Mesenchymal stem cell (in vitro differentiated cells and primary cell): ENCODE measurements around the gene IL27RA.
"Not testable (repeated sequence)": the region's sequence is repeated elsewhere in the genome, so short reads cannot be mapped to it uniquely, and the experiment has no call there.

Experiments used
- DNase-seq: peaks from one replicate; pipeline ENCODE4 v3.0.0-alpha.2; 2013
- H2AFZ ChIP-seq: one replicate; pipeline ENCODE4 v1.6.1; 2013; ENCODE audit warnings: low read depth, mild to moderate bottlenecking, control low read depth, inconsistent platforms, low read length, moderate library complexity
- H2AK5ac ChIP-seq: 2 replicates; pipeline ENCODE4 v1.6.1; 2013; ENCODE audit warnings: low read length, moderate library complexity, mild to moderate bottlenecking, inconsistent platforms; ENCODE audit not compliant: severe bottlenecking
- H2BK120ac ChIP-seq: one replicate; pipeline ENCODE4 v1.6.1; 2013; ENCODE audit warnings: low read depth, mild to moderate bottlenecking, inconsistent platforms, low read length, moderate library complexity
- H2BK12ac ChIP-seq, 2 experiments: one replicate each; pipeline ENCODE4 v1.6.1; 2013; ENCODE audit warnings: inconsistent platforms in 2 of 2, low read length in 2 of 2, mild to moderate bottlenecking in 2 of 2, moderate library complexity in 2 of 2, control low read depth in 1 of 2
- H2BK15ac ChIP-seq: one replicate; pipeline ENCODE4 v1.6.1; 2013; ENCODE audit warnings: mild to moderate bottlenecking, low read depth, inconsistent platforms; ENCODE audit not compliant: poor library complexity, severe bottlenecking
- H2BK5ac ChIP-seq: 2 replicates; pipeline ENCODE4 v1.6.1; 2013; ENCODE audit warnings: low read depth, mild to moderate bottlenecking, low read length, control low read depth, inconsistent platforms; ENCODE audit not compliant: poor library complexity, severe bottlenecking
- H3K14ac ChIP-seq, 2 experiments: one replicate each; pipeline ENCODE4 v1.6.1; 2013; ENCODE audit warnings: inconsistent platforms in 2 of 2, low read length in 2 of 2, control low read depth in 1 of 2, mild to moderate bottlenecking in 1 of 2, moderate library complexity in 1 of 2
- H3K18ac ChIP-seq, 2 experiments: one replicate each; pipeline ENCODE4 v1.6.1; 2013; ENCODE audit warnings: inconsistent platforms in 2 of 2, low read length in 2 of 2, control low read depth in 1 of 2, low read depth in 1 of 2, mild to moderate bottlenecking in 1 of 2
- H3K23ac ChIP-seq, 2 experiments: one replicate each; pipeline ENCODE4 v1.6.1; 2013; ENCODE audit warnings: inconsistent platforms in 2 of 2, low read length in 2 of 2, mild to moderate bottlenecking in 2 of 2, moderate library complexity in 2 of 2, control low read depth in 1 of 2
- H3K27ac ChIP-seq: 2 replicates; pipeline ENCODE4 v1.5.1; 2013; ENCODE audit warnings: mild to moderate bottlenecking, moderate library complexity, low read length, control low read depth, inconsistent platforms; ENCODE audit not compliant: poor library complexity, severe bottlenecking
- H3K27me3 ChIP-seq, 2 experiments: 2 replicates each; pipeline versions ENCODE4 v1.6.1 to v1.7.0; 2013; ENCODE audit warnings: low read length in 2 of 2, mild to moderate bottlenecking in 2 of 2, moderate library complexity in 2 of 2, control low read depth in 1 of 2, inconsistent platforms in 1 of 2; ENCODE audit not compliant: control insufficient read depth in 1 of 2, insufficient read depth in 1 of 2
- H3K36me3 ChIP-seq, 2 experiments: 2 replicates each; pipeline versions ENCODE4 v1.6.1 to v1.7.0; 2013; ENCODE audit warnings: low read length in 2 of 2, control low read depth in 1 of 2, inconsistent platforms in 1 of 2, low read depth in 1 of 2, mild to moderate bottlenecking in 1 of 2; ENCODE audit not compliant: insufficient read depth in 2 of 2, control insufficient read depth in 1 of 2
- H3K4ac ChIP-seq, 2 experiments: one replicate each; pipeline ENCODE4 v1.6.1; 2013; ENCODE audit warnings: inconsistent platforms in 2 of 2, low read length in 2 of 2, mild to moderate bottlenecking in 2 of 2, moderate library complexity in 2 of 2, control low read depth in 1 of 2, low read depth in 1 of 2
- H3K4me1 ChIP-seq: 2 replicates; pipeline ENCODE4 v1.6.1; 2013; ENCODE audit warnings: low read depth, low read length, control low read depth; ENCODE audit not compliant: control insufficient read depth, insufficient read depth
- H3K4me2 ChIP-seq: 2 replicates; pipeline ENCODE4 v1.6.1; 2013; ENCODE audit warnings: low read length, mild to moderate bottlenecking, inconsistent platforms; ENCODE audit not compliant: poor library complexity, severe bottlenecking
- H3K4me3 ChIP-seq, 2 experiments: 2 replicates each; pipeline versions ENCODE4 v1.5.1 to v1.7.0; 2013; ENCODE audit warnings: low read length in 2 of 2, mild to moderate bottlenecking in 2 of 2, control low read depth in 1 of 2, low read depth in 1 of 2; ENCODE audit not compliant: insufficient read depth in 1 of 2
- H3K79me1 ChIP-seq: replicated peaks from 2 replicates; pipeline ENCODE4 v1.6.1; 2013; ENCODE audit warnings: mild to moderate bottlenecking, control low read depth, low read length, inconsistent platforms; ENCODE audit not compliant: poor library complexity, severe bottlenecking
- H3K9ac ChIP-seq: 2 replicates; pipeline ENCODE4 v1.7.0; 2013; ENCODE audit warnings: mild to moderate bottlenecking, low read length, moderate library complexity
- H3K9me3 ChIP-seq: 2 replicates; pipeline ENCODE4 v1.7.0; 2013; ENCODE audit warnings: mild to moderate bottlenecking, low read length; ENCODE audit not compliant: control insufficient read depth
- H4K8ac ChIP-seq: one replicate; pipeline ENCODE4 v1.6.1; 2013; ENCODE audit warnings: inconsistent platforms, mild to moderate bottlenecking, low read length, moderate library complexity
- H4K91ac ChIP-seq: one replicate; pipeline ENCODE4 v1.6.1; 2013; ENCODE audit warnings: mild to moderate bottlenecking, low read length, inconsistent platforms
- WGBS: methylation state at CpG from one replicate; pipeline ENCODE4 v1.1.7; 2013; ENCODE audit warnings: mixed read lengths; 5-methylcytosine and 5-hydroxymethylcytosine counted together

IL27RA gene

DNA sequence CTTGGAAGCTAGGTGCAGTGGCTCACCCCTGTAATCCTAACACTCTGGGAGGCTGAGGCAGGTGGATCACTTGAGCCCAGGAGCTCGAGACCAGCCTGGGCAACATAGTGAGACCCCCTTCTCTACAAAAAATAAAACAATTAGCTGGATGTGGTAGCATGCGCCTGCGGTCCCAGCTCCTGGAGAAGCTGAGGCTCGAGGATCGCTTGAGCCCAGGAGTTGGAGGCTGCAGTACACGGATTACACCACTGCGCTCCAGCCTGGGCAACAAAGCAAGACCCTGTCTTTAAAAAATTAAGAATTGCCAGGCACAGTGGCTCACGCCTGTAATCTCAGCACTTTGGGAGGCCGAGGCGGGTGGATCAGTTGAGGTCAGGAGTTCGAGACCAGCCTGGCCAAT, 19.4 kb downstream of the IL27RA start:
- not testable (repeated sequence) for H3K9ac ChIP-seq, H2BK120ac ChIP-seq, H3K23ac ChIP-seq, H3K4me2 ChIP-seq, H2BK15ac ChIP-seq, H2BK12ac ChIP-seq, H3K27ac ChIP-seq, H3K79me1 ChIP-seq, H2AK5ac ChIP-seq, H3K4me3 ChIP-seq, H3K14ac ChIP-seq, H3K4me1 ChIP-seq, DNase-seq, H3K27me3 ChIP-seq, H3K18ac ChIP-seq, H4K91ac ChIP-seq, H3K9me3 ChIP-seq, H4K8ac ChIP-seq, H3K4ac ChIP-seq, H2BK5ac ChIP-seq, H2AFZ ChIP-seq
- 90% methylated on average over 10 of the region's 11 CpGs for WGBS
- H3K36me3 ChIP-seq, result peaks cover 0 to 19% of the 10 kb centered on the region in 2 experiments

DNA sequence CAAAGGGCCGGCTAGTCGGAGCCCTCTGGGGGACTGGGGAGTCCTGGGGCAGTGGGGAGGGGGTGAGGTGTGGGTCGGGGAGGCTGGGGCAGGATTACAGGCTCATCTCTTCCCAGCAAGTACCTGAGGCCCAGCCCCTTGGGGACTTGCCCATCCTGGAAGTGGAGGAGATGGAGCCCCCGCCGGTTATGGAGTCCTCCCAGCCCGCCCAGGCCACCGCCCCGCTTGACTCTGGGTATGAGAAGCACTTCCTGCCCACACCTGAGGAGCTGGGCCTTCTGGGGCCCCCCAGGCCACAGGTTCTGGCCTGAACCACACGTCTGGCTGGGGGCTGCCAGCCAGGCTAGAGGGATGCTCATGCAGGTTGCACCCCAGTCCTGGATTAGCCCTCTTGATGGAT, 20.4 kb downstream of the IL27RA start:
- Histone ChIP-seq H3K23ac (no peak overlapping the region), H3K18ac (no peak overlapping the region), H3K14ac (no peak overlapping the region), H2BK120ac (no peak overlapping the region), H2AK5ac (no peak overlapping the region), H3K79me1 (no peaks in the 10 kb centered on the region), H3K4me3 (no peak overlapping the region), H3K9ac (no peak overlapping the region), H3K9me3 (peaks cover 3% of the 10 kb centered on the region), H2AFZ (no peak overlapping the region), H3K4me2 (no peak overlapping the region), H4K8ac (no peak overlapping the region), H2BK15ac (no peak overlapping the region), H3K36me3 (peaks cover 0 to 14% of the 10 kb centered on the region in 2 experiments), H2BK12ac (no peak overlapping the region), H3K27ac (no peak overlapping the region), H3K4me1 (peaks cover 2% of the 10 kb centered on the region), H2BK5ac (no peak overlapping the region), H3K4ac (no peak overlapping the region), H3K27me3 (peaks cover 4 to 18% of the 10 kb centered on the region in 2 experiments), H4K91ac (no peak overlapping the region)
- no peak for DNase-seq
- 89% methylated on average over 9 of the region's 9 CpGs for WGBS

DNA sequence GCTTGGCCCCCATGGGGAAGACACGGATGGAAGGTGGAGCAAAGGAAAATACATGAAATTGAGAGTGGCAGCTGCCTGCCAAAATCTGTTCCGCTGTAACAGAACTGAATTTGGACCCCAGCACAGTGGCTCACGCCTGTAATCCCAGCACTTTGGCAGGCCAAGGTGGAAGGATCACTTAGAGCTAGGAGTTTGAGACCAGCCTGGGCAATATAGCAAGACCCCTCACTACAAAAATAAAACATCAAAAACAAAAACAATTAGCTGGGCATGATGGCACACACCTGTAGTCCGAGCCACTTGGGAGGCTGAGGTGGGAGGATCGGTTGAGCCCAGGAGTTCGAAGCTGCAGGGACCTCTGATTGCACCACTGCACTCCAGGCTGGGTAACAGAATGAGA, 20.9 kb downstream of the IL27RA start:
- H2AFZ ChIP-seq, result no peak overlapping the region
- H2BK15ac ChIP-seq, result no peak overlapping the region
- H2BK5ac ChIP-seq, result no peak overlapping the region
- no peak overlapping the region for H3K14ac ChIP-seq
- no peak overlapping the region for H2BK12ac ChIP-seq
- H3K4me3 ChIP-seq, result no peak overlapping the region
- H2BK120ac ChIP-seq, result no peak overlapping the region
- no peak overlapping the region for H3K27ac ChIP-seq
- no peak overlapping the region for H4K8ac ChIP-seq
- no peak for DNase-seq
- 93% methylated on average over 5 of the region's 6 CpGs for WGBS
- H3K36me3 ChIP-seq, result peaks cover 0 to 14% of the 10 kb centered on the region in 2 experiments
- H3K4me2 ChIP-seq, result no peak overlapping the region
- no peak overlapping the region for H3K18ac ChIP-seq
- peaks cover 4 to 18% of the 10 kb centered on the region in 2 experiments for H3K27me3 ChIP-seq
- peaks cover 7% of the 10 kb centered on the region for H3K4me1 ChIP-seq
- no peak overlapping the region for H3K9ac ChIP-seq
- no peaks in the 10 kb centered on the region for H3K79me1 ChIP-seq
- H2AK5ac ChIP-seq, result no peak overlapping the region
- H3K4ac ChIP-seq, result no peak overlapping the region
- H3K9me3 ChIP-seq, result peaks cover 3% of the 10 kb centered on the region
- H3K23ac ChIP-seq, result no peak overlapping the region
- no peak overlapping the region for H4K91ac ChIP-seq

DNA sequence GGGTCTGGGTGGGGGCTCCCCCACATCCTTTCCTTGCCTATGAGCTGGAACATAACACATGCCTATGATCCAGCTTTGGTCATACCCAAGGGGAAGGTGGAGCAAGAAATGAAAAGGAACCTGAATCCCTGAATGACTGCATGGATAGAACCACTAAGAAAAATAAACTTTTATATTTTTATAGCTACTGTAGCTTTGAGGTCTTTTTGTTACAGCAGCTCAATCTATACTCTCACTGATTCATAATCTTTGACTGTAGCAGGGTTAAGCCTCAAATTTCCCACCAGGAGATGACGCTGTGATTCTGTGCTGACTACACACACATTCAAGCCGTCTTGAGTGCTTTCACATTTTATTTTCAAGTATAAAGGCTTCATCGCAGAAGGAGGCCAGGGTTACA, 21.5 kb downstream of the IL27RA start:
- no peak overlapping the region for H3K4ac ChIP-seq
- H2BK5ac ChIP-seq, result no peak overlapping the region
- 90% methylated on average over 3 of the region's 3 CpGs for WGBS
- DNase-seq, result no peak
- H2BK12ac ChIP-seq, result no peak overlapping the region
- no peak overlapping the region for H3K27ac ChIP-seq
- no peak overlapping the region for H4K91ac ChIP-seq
- no peak overlapping the region for H3K14ac ChIP-seq
- no peak overlapping the region for H4K8ac ChIP-seq
- no peak overlapping the region for H2BK120ac ChIP-seq
- no peak overlapping the region for H3K4me3 ChIP-seq
- no peak overlapping the region for H2BK15ac ChIP-seq
- peaks cover 8 to 22% of the 10 kb centered on the region in 2 experiments for H3K27me3 ChIP-seq
- H3K9ac ChIP-seq, result no peak overlapping the region
- H3K18ac ChIP-seq, result no peak overlapping the region
- no peak overlapping the region for H3K4me2 ChIP-seq
- no peak overlapping the region for H3K23ac ChIP-seq
- no peaks in the 10 kb centered on the region for H3K79me1 ChIP-seq
- no peak overlapping the region for H2AK5ac ChIP-seq
- H3K9me3 ChIP-seq, result peaks cover 3% of the 10 kb centered on the region
- H3K36me3 ChIP-seq, result peaks cover 0 to 14% of the 10 kb centered on the region in 2 experiments
- no peak overlapping the region for H2AFZ ChIP-seq
- H3K4me1 ChIP-seq, result peaks cover 12% of the 10 kb centered on the region
